Ecto neural progenitor cell (in vitro differentiated cells): Measurements from ENCODE around the gene CACNB2.

Experiments
- DNase-seq: peaks from one replicate; pipeline ENCODE4 v3.0.0-alpha.2; 2018; ENCODE audit warnings: low spot score

The CACNB2 gene

GRCh38 chr10:18455086-18455884, 315.1 kb downstream of the CACNB2 start:
- DNase-seq = no peak

- DNase-seq = no peak
These were observed 316.8 kb downstream of the CACNB2 start for GRCh38 chr10:18456984-18457383.

DNA sequence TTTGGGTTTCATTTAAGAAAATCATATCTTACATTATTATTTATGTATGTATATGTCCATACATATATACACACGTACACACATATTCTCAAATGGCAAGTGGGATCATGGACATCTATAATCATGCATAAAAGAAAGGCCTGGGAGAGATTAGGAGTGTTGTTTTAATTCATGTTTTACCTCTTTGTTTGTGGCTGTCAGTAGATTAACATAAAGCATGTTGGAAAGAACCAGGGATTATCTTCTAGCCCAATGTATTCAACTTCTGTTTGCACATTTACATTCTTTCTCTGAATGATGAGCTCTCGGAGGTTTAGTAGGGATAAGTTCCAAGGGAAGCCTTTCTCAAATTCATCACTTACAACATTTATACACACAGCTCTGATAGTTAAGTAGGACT, 319.8 kb downstream of the CACNB2 start:
- no peak for DNase-seq

- DNase-seq = no peak
These were observed 323.5 kb downstream of the CACNB2 start for GRCh38 chr10:18463673-18464211.

- no peak for DNase-seq
These were observed 328.9 kb downstream of the CACNB2 start for GRCh38 chr10:18469125-18469524.

DNA sequence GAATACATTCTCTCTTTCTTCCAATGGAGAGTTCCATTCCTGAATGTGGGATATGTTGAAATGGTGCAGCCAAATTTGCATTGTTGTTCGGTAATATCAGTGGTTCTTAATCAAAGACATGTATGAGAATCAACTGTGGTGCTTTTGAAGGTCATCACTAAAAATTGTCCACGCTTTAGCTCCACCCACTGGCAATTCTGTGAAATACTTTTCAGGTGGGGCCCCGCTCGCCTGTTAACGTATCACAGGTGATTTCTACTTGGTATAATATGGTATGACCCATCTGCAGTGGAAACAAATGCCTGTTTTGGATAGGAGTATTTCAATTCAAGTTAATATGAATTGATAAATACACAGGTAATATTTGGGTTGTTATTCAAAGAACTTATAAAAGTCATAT, 332.8 kb downstream of the CACNB2 start:
- no peak for DNase-seq

GRCh38 chr10:18473424-18474117, 333.3 kb downstream of the CACNB2 start:
- DNase-seq = no peak

DNA sequence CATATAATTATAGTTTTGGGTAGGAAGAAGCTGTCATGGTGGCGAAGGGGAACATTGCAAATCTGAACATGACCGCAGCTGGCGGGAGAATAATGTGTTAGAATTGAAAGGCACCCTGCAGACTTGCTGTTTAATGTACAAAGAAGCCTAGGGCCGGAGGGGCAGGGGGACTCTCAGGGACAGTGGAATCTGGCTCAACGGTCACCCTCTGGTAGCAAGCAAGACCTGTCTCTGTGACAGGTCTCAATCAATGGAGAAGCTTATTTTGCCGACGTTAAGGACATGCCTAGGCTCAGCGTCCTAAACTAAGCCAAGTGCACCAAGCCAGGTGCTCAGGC, 333.9 kb downstream of the CACNB2 start:
- no peak for DNase-seq

- DNase-seq = no peak
These were observed 335.9 kb downstream of the CACNB2 start for GRCh38 chr10:18476076-18476647.

GRCh38 chr10:18478354-18478753, 338.1 kb downstream of the CACNB2 start:
- no peak for DNase-seq

- DNase-seq = no peak
These were observed 339.3 kb downstream of the CACNB2 start for GRCh38 chr10:18479502-18479901.

- DNase-seq = no peak
These were observed 343.4 kb downstream of the CACNB2 start for GRCh38 chr10:18483516-18484186.

GRCh38 chr10:18486438-18486837, 346.2 kb downstream of the CACNB2 start:
- DNase-seq = no peak

- DNase-seq = no peak
These were observed 350.5 kb downstream of the CACNB2 start for GRCh38 chr10:18490755-18491154.

- DNase-seq = no peak
These were observed 357.7 kb downstream of the CACNB2 start for GRCh38 chr10:18497806-18498369.

DNA sequence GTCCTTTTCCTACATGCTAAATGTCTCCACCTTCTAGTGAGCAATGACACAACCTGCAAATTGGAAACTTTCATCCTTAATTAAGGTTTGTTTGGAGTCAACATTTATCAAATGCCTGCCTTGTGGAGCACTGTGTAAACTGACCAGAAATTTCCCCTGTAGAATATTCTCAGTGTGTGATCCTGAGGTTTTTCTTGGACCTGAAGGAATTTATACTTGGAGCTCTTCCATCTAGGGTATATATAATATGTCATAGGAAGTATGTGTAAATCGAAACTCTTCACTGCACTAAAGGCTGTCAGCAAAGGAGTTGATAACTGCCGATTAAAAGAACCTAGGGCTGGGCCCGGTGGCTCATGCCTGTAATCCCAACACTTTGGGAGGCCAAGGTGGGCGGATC, 358.8 kb downstream of the CACNB2 start:
- no peak for DNase-seq

GRCh38 chr10:18500576-18500975, 360.4 kb downstream of the CACNB2 start:
- no peak for DNase-seq

DNA sequence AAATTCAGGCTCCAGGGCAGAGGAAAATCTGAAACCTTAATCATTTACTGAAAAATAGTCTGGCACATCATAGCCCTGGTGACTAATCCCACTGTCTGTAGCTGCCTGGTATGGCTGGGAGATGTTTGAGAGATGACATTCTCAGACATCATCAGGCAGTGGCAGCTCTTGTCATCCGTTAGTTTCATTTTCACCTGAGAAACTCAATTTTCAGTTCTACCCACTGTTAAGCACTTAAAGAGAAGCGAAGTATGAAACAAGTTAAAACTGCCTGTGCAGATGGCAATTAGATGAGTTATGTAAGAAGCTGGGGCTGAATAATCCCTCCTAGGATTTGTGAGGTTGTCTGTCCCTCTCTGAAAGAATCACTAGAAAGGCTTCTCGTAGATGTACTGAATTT, 361.0 kb downstream of the CACNB2 start:
- DNase-seq = no peak

DNA sequence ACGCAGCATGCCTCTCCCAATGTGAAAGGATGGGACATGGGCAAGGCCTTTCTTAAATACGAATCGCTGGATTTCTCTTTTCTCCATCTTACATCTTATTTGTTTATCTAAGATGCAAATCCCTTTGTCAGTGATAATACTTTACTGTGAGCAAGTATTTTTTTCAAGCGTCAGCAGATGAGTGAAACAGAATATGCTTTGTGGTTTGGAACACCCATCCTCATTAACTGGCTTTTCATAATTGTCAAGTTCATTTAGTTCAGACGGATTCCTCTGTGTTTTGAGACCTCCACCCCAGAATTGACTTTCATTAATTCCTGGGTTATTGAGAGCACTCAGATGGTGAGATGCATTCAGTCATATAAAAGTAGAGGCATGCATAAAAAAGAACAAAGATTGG, 361.4 kb downstream of the CACNB2 start:
- no peak for DNase-seq

- no peak for DNase-seq
These were observed 363.9 kb downstream of the CACNB2 start for GRCh38 chr10:18504161-18504560.

DNA sequence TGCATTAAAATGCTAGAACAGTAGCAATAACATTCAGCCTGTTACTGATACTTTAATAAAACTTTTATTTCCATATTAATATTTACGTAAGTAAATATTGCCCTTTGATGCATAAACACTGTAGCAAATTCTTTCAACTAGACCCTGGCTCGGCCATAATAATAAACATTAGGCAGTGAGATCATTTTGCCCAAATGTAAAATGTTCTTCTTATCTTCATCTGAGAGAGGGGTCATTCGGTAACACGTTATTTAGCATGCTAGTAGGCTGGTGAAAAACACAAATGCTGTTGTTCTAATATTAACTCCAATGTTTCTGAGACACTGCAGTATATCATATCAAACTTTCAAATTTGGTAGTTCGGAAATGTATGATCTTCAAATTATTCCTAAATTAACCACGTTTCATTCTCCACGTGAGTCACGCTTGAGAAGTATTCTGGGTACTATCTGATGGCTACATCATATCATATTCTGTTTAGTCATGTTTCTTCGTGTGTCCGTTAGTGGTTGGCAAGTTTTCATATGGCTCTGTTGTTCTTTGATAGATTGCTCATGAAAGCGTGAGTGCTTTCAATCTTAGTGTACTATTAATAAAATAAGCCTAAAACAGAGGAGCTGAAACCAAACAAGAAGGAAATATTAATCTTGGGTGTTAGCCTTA, 365.4 kb downstream of the CACNB2 start:
- DNase-seq = no peak

DNA sequence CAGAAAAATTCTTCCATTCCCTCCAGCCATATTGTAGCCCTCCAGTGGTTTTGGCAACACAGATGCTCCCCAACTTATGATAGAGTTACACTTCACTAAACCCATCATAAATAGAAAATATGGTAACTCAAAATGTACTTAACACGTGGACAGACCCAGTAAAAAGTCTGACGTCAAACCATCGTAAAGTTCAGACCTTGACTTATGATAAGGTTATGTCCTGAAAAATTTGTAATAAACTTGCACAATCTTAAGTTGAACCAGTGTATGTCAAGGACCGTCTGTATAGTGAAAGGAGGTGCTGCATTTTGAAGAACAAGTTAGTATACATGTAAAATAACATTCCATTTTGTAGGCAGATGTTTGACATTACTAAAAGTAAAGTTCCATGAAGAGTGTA, 368.4 kb downstream of the CACNB2 start:
- DNase-seq = no peak
